NAMALWA (cell line): ENCODE data around the gene FTL.

ENCODE experiments used
- DNase-seq: peaks from one replicate; pipeline ENCODE4 v3.0.0-alpha.2; 2015; ENCODE audit warnings: low spot score

The FTL gene

GRCh38 chr19:48992581-48993174 lies 27.6 kb downstream of the FTL start:
- peak; percentile 26 for DNase-seq

- DNase-seq: peak; percentile 99
These were observed 28.3 kb downstream of the FTL start, which contains the start of the genes GYS1 and RUVBL2 for GRCh38 chr19:48993175-48994034. GYS1 (minus strand) TSS chr19:48993309; CDS start chr19:48993112, 197 bp downstream. RUVBL2 (plus strand) TSS chr19:48993887; CDS start chr19:48993912, 25 bp downstream.

- no peak for DNase-seq
These were observed 28.9 kb downstream of the FTL start for GRCh38 chr19:48994035-48994386.

- peak; percentile 74 for DNase-seq
These were observed 32.9 kb downstream of the FTL start for GRCh38 chr19:48997972-48998371.

GRCh38 chr19:48999481-49000325 lies 34.6 kb downstream of the FTL start:
- peak; percentile 71 for DNase-seq

- no peak for DNase-seq
These were observed 39.0 kb downstream of the FTL start for GRCh38 chr19:49004133-49004532.

- DNase-seq: no peak
These were observed 40.0 kb downstream of the FTL start for GRCh38 chr19:49004964-49005614.

- no peak for DNase-seq
These were observed 41.8 kb downstream of the FTL start for GRCh38 chr19:49006905-49007304.

- DNase-seq: no peak
These were observed 44.7 kb downstream of the FTL start for GRCh38 chr19:49009828-49010227.

- no peak for DNase-seq
These were observed 45.3 kb downstream of the FTL start for GRCh38 chr19:49010453-49010852.

GRCh38 chr19:49011194-49011593 lies 46.1 kb downstream of the FTL start:
- DNase-seq: no peak

- DNase-seq: no peak
These were observed 49.2 kb downstream of the FTL start for GRCh38 chr19:49014123-49014869.

GRCh38 chr19:49014870-49015255 lies 49.8 kb downstream of the FTL start:
- no peak for DNase-seq

GRCh38 chr19:49016067-49016839 lies 51.1 kb downstream of the FTL start:
- no peak for DNase-seq
